Measurements from ENCODE around the gene PEX7. TPM values are rescaled to one million over a fixed set of nuclear protein-coding genes. Genes with fewer than 3 reads are reported as not detected.

The PEX7 gene
- total and polyA plus RNA-seq, 10 of the 15 experiments (the other 5 are each of a cell fraction or from before 2014, with no cell fraction given): 0.58 to 12.4 (median 8.8) TPM

DNA sequence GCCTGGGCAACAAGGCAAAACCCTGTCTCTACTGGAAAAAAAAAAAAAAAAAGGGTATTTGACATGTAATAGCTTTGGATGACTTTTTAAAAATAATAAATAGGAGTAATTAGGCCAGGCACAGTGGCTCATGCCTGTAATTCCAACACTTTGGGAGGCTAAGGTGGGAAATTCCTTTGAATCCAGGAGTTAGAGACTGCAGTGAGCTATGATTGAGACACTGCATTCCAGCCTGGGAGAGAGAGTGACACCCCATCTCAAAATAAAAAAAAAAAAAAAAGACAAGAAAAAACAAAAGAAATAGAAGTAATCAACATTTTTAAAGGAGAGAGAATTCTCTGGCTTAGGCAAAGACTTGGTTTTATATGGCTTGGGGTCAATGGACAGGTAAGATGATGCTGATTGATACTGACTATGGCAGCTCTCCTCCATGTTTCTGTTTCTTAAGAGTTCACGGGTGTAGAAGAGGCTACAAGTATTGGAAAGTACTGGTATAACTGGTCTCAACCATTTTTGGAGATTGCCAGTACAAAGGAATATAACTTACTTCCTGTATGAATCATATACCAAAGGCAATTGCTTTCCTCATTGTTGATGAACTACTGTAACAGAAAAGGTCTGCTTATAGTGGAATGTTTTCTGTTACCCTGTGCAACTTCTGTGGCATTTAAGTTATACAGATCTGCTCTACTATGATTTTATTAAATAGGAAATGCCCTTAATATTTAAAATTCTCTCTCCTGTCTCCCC is 40.2 kb upstream of the PEX7 start (continued):
- TF ChIP-seq, protein P1, sequence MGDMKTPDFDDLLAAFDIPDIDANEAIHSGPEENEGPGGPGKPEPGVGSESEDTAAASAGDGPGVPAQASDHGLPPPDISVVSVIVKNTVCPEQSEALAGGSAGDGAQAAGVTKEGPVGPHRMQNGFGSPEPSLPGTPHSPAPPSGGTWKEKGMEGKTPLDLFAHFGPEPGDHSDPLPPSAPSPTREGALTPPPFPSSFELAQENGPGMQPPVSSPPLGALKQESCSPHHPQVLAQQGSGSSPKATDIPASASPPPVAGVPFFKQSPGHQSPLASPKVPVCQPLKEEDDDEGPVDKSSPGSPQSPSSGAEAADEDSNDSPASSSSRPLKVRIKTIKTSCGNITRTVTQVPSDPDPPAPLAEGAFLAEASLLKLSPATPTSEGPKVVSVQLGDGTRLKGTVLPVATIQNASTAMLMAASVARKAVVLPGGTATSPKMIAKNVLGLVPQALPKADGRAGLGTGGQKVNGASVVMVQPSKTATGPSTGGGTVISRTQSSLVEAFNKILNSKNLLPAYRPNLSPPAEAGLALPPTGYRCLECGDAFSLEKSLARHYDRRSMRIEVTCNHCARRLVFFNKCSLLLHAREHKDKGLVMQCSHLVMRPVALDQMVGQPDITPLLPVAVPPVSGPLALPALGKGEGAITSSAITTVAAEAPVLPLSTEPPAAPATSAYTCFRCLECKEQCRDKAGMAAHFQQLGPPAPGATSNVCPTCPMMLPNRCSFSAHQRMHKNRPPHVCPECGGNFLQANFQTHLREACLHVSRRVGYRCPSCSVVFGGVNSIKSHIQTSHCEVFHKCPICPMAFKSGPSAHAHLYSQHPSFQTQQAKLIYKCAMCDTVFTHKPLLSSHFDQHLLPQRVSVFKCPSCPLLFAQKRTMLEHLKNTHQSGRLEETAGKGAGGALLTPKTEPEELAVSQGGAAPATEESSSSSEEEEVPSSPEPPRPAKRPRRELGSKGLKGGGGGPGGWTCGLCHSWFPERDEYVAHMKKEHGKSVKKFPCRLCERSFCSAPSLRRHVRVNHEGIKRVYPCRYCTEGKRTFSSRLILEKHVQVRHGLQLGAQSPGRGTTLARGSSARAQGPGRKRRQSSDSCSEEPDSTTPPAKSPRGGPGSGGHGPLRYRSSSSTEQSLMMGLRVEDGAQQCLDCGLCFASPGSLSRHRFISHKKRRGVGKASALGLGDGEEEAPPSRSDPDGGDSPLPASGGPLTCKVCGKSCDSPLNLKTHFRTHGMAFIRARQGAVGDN (IDR thresholded peaks at IDR 0.05): no peak
- TF ChIP-seq, protein P2, sequence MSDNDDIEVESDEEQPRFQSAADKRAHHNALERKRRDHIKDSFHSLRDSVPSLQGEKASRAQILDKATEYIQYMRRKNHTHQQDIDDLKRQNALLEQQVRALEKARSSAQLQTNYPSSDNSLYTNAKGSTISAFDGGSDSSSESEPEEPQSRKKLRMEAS (IDR thresholded peaks at IDR 0.05; ENCODE audit: low read depth, low read length): no peak
- TF ChIP-seq CBFB (IDR thresholded peaks at IDR 0.05; ENCODE audit: low read depth): no peak

GRCh38 chr6:136783021-136783420 is 39.4 kb upstream of the PEX7 start:
- H4K20me1 ChIP-seq (ENCODE audit: control insufficient read depth, insufficient read depth): no peaks in the 10 kb centered on the region
- peak overlapping the region; percentile 92 for H3K4me2 ChIP-seq (ENCODE audit: control insufficient read depth, insufficient read depth)
- H2AFZ ChIP-seq (ENCODE audit: control insufficient read depth, low read depth, low read length): no peak overlapping the region
- WGBS (ENCODE audit: insufficient coverage, insufficient replicate concordance, low lambda C conversion rate, missing lambda C conversion rate): over 99% methylated on average over 6 of the region's 6 CpGs
- SMC1A ChIA-PET (ENCODE audit: uncharacterized antibody, unreplicated experiment): interaction anchor here (0.9 to 13.3 kb wide), 5 partner anchors 9 to 87 kb away, joined by 3 to 446 read pairs (median 227); no protein-coding TSS in a partner anchor
- H3K36me3 ChIP-seq (ENCODE audit: control insufficient read depth in 2 of 2, insufficient read depth in 2 of 2, low read length in 1 of 2): peaks cover 4 to 17% of the 10 kb centered on the region in 2 experiments; a peak in 3 of 4 replicates
- ATAC-seq: no peak
- peaks cover 27% of the 10 kb centered on the region for H3K4me1 ChIP-seq (ENCODE audit: control insufficient read depth, insufficient read depth, low read length)
- RAD21 ChIA-PET (ENCODE audit: unreplicated experiment): interaction anchor here (10.8 to 12.6 kb wide), 3 partner anchors 10 to 66 kb away, joined by 270 to 405 read pairs (median 363); no protein-coding TSS in a partner anchor
- no peaks in the 10 kb centered on the region for H3K27me3 ChIP-seq (replicated peaks in 1 of 2; ENCODE audit: control insufficient read depth in 2 of 2, insufficient read depth in 2 of 2, low read length in 1 of 2)
- intact Hi-C loops (cut with micrococcal nuclease; ENCODE audit: unreplicated experiment): no loop called here
- no TSS peak for BruUV-seq (replicated peaks)
- H3K4me3 ChIP-seq: 0 out of 2 replicates have a peak overlapping the region, but pooled peaks have one; percentile 76
- no peaks in the 10 kb centered on the region for H3K9me3 ChIP-seq (replicated peaks; ENCODE audit: control insufficient read depth, insufficient read depth, low read length)
- peaks cover 99% of the 10 kb centered on the region for H3K79me2 ChIP-seq (ENCODE audit: control insufficient read depth, insufficient read depth, low read length)
- POLR2A ChIA-PET: interaction anchor here (1.0 to 10.1 kb wide), 2 partner anchors 9 to 21 kb away, joined by 3 to 252 read pairs; no protein-coding TSS in a partner anchor
- no peak for DNase-seq (ENCODE audit: low read depth, low spot score)
- no peak overlapping the region for H3K9ac ChIP-seq (ENCODE audit: control insufficient read depth, insufficient read depth, low read length)
- no peak for FAIRE-seq
- in situ Hi-C loops (cut with MboI): no loop called here
- CTCF ChIA-PET: interaction anchor here (0.6 to 2.4 kb wide), 3 partner anchors 19 to 1206 kb away, joined by 4 to 13 read pairs (median 8); no protein-coding TSS in a partner anchor
- peak overlapping the region; percentile 92 for H3K27ac ChIP-seq (ENCODE audit: control insufficient read depth, insufficient read depth)
- TF ChIP-seq NBN (IDR thresholded peaks at IDR 0.05): no peak
- TF ChIP-seq MEF2B (IDR thresholded peaks at IDR 0.05; ENCODE audit: partially characterized antibody, poor library complexity, severe bottlenecking): no peak
- no peak for TF ChIP-seq ZBTB4 (CRISPR knock-in tag; IDR thresholded peaks at IDR 0.05)
- TF ChIP-seq, protein P3, sequence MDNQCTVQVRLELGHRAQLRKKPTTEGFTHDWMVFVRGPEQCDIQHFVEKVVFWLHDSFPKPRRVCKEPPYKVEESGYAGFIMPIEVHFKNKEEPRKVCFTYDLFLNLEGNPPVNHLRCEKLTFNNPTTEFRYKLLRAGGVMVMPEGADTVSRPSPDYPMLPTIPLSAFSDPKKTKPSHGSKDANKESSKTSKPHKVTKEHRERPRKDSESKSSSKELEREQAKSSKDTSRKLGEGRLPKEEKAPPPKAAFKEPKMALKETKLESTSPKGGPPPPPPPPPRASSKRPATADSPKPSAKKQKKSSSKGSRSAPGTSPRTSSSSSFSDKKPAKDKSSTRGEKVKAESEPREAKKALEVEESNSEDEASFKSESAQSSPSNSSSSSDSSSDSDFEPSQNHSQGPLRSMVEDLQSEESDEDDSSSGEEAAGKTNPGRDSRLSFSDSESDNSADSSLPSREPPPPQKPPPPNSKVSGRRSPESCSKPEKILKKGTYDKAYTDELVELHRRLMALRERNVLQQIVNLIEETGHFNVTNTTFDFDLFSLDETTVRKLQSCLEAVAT (IDR thresholded peaks at IDR 0.05): no peak
- TF ChIP-seq SIX5 (IDR thresholded peaks at IDR 0.05; ENCODE audit: low read depth, low read length, severe bottlenecking): no peak
- no peak for TF ChIP-seq ZNF24 (IDR thresholded peaks at IDR 0.05)
